Glutamatergic neuron (in vitro differentiated cells): ENCODE measurements around the gene CERS6. TPM values are rescaled to one million over a fixed set of nuclear protein-coding genes. Genes with fewer than 3 reads are reported as not detected.

Experiments
- DNase-seq: peaks from one replicate; pipeline ENCODE4 v3.0.0; 2022
- H3K27ac Mint-ChIP-seq: one replicate; pipeline ENCODE4 v1.8.0; 2020; ENCODE audit warnings: mild to moderate bottlenecking, mixed read lengths, inconsistent platforms; ENCODE audit not compliant: unreplicated experiment
- H3K27me3 Mint-ChIP-seq: one replicate; pipeline ENCODE4 v1.8.0; 2020; ENCODE audit warnings: mild to moderate bottlenecking, moderate library complexity, mixed read lengths, inconsistent platforms; ENCODE audit not compliant: unreplicated experiment
- H3K36me3 Mint-ChIP-seq: one replicate; pipeline ENCODE4 v1.8.0; 2020; ENCODE audit warnings: mild to moderate bottlenecking, mixed read lengths, inconsistent platforms; ENCODE audit not compliant: unreplicated experiment
- H3K4me1 Mint-ChIP-seq: one replicate; pipeline ENCODE4 v1.8.0; 2020; ENCODE audit warnings: mild to moderate bottlenecking, low read depth, mixed read lengths, inconsistent platforms; ENCODE audit not compliant: unreplicated experiment
- H3K4me3 Mint-ChIP-seq: one replicate; pipeline ENCODE4 v1.8.0; 2020; ENCODE audit warnings: mild to moderate bottlenecking, mixed read lengths, inconsistent platforms; ENCODE audit not compliant: unreplicated experiment
- H3K9me3 Mint-ChIP-seq: one replicate; pipeline ENCODE4 v1.8.0; 2020; ENCODE audit warnings: mild to moderate bottlenecking, moderate library complexity, mixed read lengths, inconsistent platforms; ENCODE audit not compliant: unreplicated experiment
- total RNA-seq: library from RNA; stranded (reverse); fragmentation: NEBNext Ultra II Directional; extraction: Animal tissue kit (Norgen Biotek cat#: 25700); gene quantifications from one replicate; pipeline ENCODE4 v1.2.1, GENCODE V29; 2021; ENCODE audit not compliant: unreplicated experiment
- TF ChIP-seq, protein P1 (sequence below): fragments of 200-600 bp; sonication (generic); IDR thresholded peaks from one replicate; pipeline ENCODE4 v1.5.0; 2021; ENCODE audit not compliant: partially characterized antibody, unreplicated experiment

Gene CERS6
- total RNA-seq, 1 donor from 2014 or later, result 143 TPM

DNA sequence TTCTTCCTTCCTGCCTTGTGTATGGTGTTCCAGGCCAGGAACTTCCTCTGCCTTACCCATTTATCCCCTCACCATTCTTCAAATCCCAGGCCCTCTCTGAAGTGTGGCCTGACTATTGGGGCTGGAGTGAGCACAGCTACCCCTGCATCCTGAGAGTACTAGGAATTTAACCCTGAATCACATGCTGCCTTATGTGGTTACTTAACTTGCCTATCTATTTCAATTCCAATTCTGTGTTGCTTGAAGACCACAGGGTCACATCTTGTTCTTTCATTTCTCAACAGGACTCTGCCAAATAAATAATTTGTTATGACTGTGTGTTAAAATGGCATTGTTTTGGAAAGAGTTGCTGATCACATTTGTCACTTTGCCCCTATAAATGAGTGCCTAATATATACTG is 108.6 kb downstream of the CERS6 start:
- H3K9me3 Mint-ChIP-seq, result peaks cover 4% of the 10 kb centered on the region
- H3K36me3 Mint-ChIP-seq, result peaks cover 7% of the 10 kb centered on the region
- peaks cover 4% of the 10 kb centered on the region for H3K27me3 Mint-ChIP-seq
- TF ChIP-seq, protein P1, sequence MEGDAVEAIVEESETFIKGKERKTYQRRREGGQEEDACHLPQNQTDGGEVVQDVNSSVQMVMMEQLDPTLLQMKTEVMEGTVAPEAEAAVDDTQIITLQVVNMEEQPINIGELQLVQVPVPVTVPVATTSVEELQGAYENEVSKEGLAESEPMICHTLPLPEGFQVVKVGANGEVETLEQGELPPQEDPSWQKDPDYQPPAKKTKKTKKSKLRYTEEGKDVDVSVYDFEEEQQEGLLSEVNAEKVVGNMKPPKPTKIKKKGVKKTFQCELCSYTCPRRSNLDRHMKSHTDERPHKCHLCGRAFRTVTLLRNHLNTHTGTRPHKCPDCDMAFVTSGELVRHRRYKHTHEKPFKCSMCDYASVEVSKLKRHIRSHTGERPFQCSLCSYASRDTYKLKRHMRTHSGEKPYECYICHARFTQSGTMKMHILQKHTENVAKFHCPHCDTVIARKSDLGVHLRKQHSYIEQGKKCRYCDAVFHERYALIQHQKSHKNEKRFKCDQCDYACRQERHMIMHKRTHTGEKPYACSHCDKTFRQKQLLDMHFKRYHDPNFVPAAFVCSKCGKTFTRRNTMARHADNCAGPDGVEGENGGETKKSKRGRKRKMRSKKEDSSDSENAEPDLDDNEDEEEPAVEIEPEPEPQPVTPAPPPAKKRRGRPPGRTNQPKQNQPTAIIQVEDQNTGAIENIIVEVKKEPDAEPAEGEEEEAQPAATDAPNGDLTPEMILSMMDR, result no peak
- no peak for DNase-seq
- H3K4me1 Mint-ChIP-seq, result peaks cover 71% of the 10 kb centered on the region
- peak overlapping the region; percentile 79 for H3K27ac Mint-ChIP-seq
- no peak overlapping the region for H3K4me3 Mint-ChIP-seq

DNA sequence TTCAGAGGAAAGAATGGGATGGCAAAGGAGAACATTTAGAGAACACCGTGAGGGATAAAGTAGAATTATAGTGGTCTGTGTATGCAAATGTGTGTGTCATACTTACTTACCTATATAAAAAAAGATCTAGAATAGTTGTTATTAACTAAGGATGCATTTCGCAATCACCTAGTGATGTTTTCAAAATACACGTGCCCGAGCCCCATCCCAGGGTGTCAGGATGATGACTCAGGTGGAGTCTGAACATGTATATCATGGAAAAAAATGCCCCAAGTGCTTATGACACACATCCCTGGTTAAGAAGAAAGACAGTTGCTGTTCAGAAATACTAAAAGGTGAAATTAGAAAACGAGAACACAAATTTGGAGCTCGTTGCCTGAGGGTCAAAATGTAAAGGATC is 109.0 kb downstream of the CERS6 start:
- Mint-ChIP-seq H3K27me3 (peaks cover 4% of the 10 kb centered on the region), H3K4me1 (peaks cover 75% of the 10 kb centered on the region), H3K4me3 (no peak overlapping the region), H3K27ac (peak overlapping the region; percentile 79), H3K36me3 (peaks cover 4% of the 10 kb centered on the region), H3K9me3 (peaks cover 4% of the 10 kb centered on the region)
- no peak for DNase-seq
- TF ChIP-seq, protein P1, result no peak

- peaks cover 4% of the 10 kb centered on the region for H3K27me3 Mint-ChIP-seq
- H3K4me3 Mint-ChIP-seq, result no peak overlapping the region
- peak overlapping the region; percentile 60 for H3K27ac Mint-ChIP-seq
- peaks cover 4% of the 10 kb centered on the region for H3K9me3 Mint-ChIP-seq
- peaks cover under 1% of the 10 kb centered on the region for H3K36me3 Mint-ChIP-seq
- peaks cover 78% of the 10 kb centered on the region for H3K4me1 Mint-ChIP-seq
- no peak for DNase-seq
- TF ChIP-seq, protein P1, result no peak
Observed at GRCh38 chr2:168565512-168565911, 109.4 kb downstream of the CERS6 start.

- no peaks in the 10 kb centered on the region for H3K36me3 Mint-ChIP-seq
- peak overlapping the region; percentile 44 for H3K4me3 Mint-ChIP-seq
- H3K4me1 Mint-ChIP-seq, result peaks cover 79% of the 10 kb centered on the region
- peaks cover 4% of the 10 kb centered on the region for H3K27me3 Mint-ChIP-seq
- DNase-seq, result no peak
- peak overlapping the region; percentile 98 for H3K27ac Mint-ChIP-seq
- peaks cover 5% of the 10 kb centered on the region for H3K9me3 Mint-ChIP-seq
- TF ChIP-seq, protein P1, result no peak
Observed at GRCh38 chr2:168566974-168567665, 111.0 kb downstream of the CERS6 start.

- TF ChIP-seq, protein P1, result no peak
- peaks cover 6% of the 10 kb centered on the region for H3K9me3 Mint-ChIP-seq
- peak overlapping the region; percentile 72 for H3K4me3 Mint-ChIP-seq
- H3K27ac Mint-ChIP-seq, result peak overlapping the region; percentile 98
- no peak for DNase-seq
- H3K4me1 Mint-ChIP-seq, result peaks cover 81% of the 10 kb centered on the region
- peaks cover 4% of the 10 kb centered on the region for H3K27me3 Mint-ChIP-seq
- H3K36me3 Mint-ChIP-seq, result no peaks in the 10 kb centered on the region
Observed at GRCh38 chr2:168567836-168568235, 111.8 kb downstream of the CERS6 start.
